Measurements from ENCODE around the gene SPAG9.

SPAG9 gene

DNA sequence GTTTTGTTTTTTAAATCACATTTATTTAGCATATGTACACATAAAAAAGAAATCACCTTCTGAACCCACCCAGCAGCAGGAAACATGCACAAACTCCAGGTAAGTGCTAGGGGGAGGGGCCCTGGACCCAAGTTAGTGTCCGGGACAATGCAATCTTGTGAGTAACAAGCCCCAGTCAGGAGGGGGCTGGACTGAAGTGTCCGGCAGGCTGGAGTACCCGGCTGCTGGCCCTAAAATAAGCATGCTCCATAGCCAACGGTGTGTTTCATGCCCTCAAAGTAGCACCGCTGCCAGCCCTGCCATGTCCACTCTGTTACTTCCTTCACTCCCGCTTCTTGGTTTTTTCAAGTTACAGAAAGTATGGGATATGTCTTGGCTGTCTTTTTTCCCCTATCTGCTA lies 102.1 kb downstream of the SPAG9 start:
- Histone ChIP-seq H3K9ac (ENCODE audit: low read length) (no peak overlapping the region), H4K20me1 (ENCODE audit: insufficient read depth, low read length) (no peaks in the 10 kb centered on the region), H3K4me2 (ENCODE audit: low read depth, low read length) (no peak overlapping the region), H3K27ac (ENCODE audit: low read length) (no peak overlapping the region), H3K9me2 (replicated peaks; ENCODE audit: insufficient read depth, low read length) (no peaks in the 10 kb centered on the region), H3K4me1 (ENCODE audit: low read length) (no peaks in the 10 kb centered on the region), H3K9me3 (replicated peaks; ENCODE audit: insufficient read depth, low read length) (no peaks in the 10 kb centered on the region), H3K27me3 (replicated peaks; ENCODE audit: insufficient read depth, low read length) (no peaks in the 10 kb centered on the region), H3K36me3 (replicated peaks; ENCODE audit: insufficient read depth, low read length) (peaks cover 4% of the 10 kb centered on the region), H3F3A (ENCODE audit: insufficient read depth, low read length) (no peaks in the 10 kb centered on the region), H3K4me3 (ENCODE audit: low read length) (no peak overlapping the region), H3K79me2 (ENCODE audit: low read length) (0 out of 2 replicates have a peak, but pooled peaks cover 3% of the 10 kb centered on the region), H2AFZ (ENCODE audit: low read length) (no peak overlapping the region)
- DNase-seq, result no peak
- TF ChIP-seq, protein P1, sequence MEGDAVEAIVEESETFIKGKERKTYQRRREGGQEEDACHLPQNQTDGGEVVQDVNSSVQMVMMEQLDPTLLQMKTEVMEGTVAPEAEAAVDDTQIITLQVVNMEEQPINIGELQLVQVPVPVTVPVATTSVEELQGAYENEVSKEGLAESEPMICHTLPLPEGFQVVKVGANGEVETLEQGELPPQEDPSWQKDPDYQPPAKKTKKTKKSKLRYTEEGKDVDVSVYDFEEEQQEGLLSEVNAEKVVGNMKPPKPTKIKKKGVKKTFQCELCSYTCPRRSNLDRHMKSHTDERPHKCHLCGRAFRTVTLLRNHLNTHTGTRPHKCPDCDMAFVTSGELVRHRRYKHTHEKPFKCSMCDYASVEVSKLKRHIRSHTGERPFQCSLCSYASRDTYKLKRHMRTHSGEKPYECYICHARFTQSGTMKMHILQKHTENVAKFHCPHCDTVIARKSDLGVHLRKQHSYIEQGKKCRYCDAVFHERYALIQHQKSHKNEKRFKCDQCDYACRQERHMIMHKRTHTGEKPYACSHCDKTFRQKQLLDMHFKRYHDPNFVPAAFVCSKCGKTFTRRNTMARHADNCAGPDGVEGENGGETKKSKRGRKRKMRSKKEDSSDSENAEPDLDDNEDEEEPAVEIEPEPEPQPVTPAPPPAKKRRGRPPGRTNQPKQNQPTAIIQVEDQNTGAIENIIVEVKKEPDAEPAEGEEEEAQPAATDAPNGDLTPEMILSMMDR (IDR thresholded peaks at IDR 0.05; ENCODE audit: low read length), result no peak
- TF ChIP-seq EZH2 (optimal IDR thresholded peaks at IDR 0.05; ENCODE audit: low read depth, low read length), result no peak
- no peak for TF ChIP-seq EZH2phosphoT487 (IDR thresholded peaks at IDR 0.05; ENCODE audit: low read length)

DNA sequence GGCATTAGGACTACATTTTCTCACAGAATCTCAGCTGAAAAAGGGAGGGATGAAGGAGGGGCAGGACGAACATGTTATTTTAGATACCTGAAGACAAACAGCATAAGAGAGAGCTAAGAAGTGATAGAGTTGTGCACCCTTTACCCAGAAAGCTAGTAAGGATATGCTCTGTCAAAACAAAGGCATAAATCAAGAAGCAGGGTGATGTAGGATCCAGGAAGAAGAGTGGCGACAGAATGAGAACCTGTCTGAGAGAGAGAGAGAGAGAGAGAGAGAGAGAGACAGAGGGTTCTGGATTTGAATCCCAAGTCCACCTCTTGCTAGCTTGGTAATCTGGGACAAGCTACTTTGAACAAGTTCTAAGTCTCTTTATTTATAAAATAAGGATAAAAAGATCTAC lies 103.4 kb downstream of the SPAG9 start:
- H3K4me3 ChIP-seq (ENCODE audit: low read length), result no peak overlapping the region
- no peaks in the 10 kb centered on the region for H3K9me2 ChIP-seq (replicated peaks; ENCODE audit: insufficient read depth, low read length)
- no peaks in the 10 kb centered on the region for H3K9me3 ChIP-seq (replicated peaks; ENCODE audit: insufficient read depth, low read length)
- H3F3A ChIP-seq (ENCODE audit: insufficient read depth, low read length), result no peaks in the 10 kb centered on the region
- TF ChIP-seq EZH2phosphoT487 (IDR thresholded peaks at IDR 0.05; ENCODE audit: low read length) (no peak), EZH2 (optimal IDR thresholded peaks at IDR 0.05; ENCODE audit: low read depth, low read length) (no peak)
- TF ChIP-seq, protein P1 (IDR thresholded peaks at IDR 0.05; ENCODE audit: low read length), result no peak
- no peak overlapping the region for H2AFZ ChIP-seq (ENCODE audit: low read length)
- no peaks in the 10 kb centered on the region for H3K4me1 ChIP-seq (ENCODE audit: low read length)
- H3K27ac ChIP-seq (ENCODE audit: low read length), result no peak overlapping the region
- no peak overlapping the region for H3K9ac ChIP-seq (ENCODE audit: low read length)
- no peak for DNase-seq
- 0 out of 2 replicates have a peak, but pooled peaks cover 3% of the 10 kb centered on the region for H3K79me2 ChIP-seq (ENCODE audit: low read length)
- H3K36me3 ChIP-seq (replicated peaks; ENCODE audit: insufficient read depth, low read length), result peaks cover 4% of the 10 kb centered on the region
- H3K27me3 ChIP-seq (replicated peaks; ENCODE audit: insufficient read depth, low read length), result no peaks in the 10 kb centered on the region
- no peaks in the 10 kb centered on the region for H4K20me1 ChIP-seq (ENCODE audit: insufficient read depth, low read length)
- H3K4me2 ChIP-seq (ENCODE audit: low read depth, low read length), result no peak overlapping the region

DNA sequence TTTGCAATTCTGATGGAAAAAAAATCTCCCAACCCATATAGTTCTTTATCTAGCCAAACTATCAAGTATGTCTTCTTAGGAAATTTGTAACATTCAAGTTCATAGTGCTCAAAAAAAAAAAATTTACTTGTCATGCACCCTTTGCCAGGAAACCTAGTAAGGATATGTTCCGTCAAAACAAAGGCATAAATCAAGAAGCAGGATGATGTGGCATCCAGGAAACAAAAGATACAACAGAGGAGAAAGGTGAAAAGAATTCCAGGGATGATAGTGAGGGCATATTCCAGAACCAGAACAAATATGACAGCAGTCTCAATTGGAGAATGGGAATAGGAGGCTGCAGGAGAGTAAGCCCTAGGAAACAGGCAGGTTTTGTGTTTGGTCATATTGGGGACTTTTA lies 104.6 kb downstream of the SPAG9 start:
- Histone ChIP-seq H3K4me1 (ENCODE audit: low read length) (no peaks in the 10 kb centered on the region), H3F3A (ENCODE audit: insufficient read depth, low read length) (no peaks in the 10 kb centered on the region), H3K4me3 (ENCODE audit: low read length) (no peak overlapping the region), H2AFZ (ENCODE audit: low read length) (no peak overlapping the region), H3K4me2 (ENCODE audit: low read depth, low read length) (no peak overlapping the region), H3K79me2 (ENCODE audit: low read length) (0 out of 2 replicates have a peak, but pooled peaks cover 3% of the 10 kb centered on the region), H3K9me2 (replicated peaks; ENCODE audit: insufficient read depth, low read length) (no peaks in the 10 kb centered on the region), H3K9ac (ENCODE audit: low read length) (no peak overlapping the region), H3K36me3 (replicated peaks; ENCODE audit: insufficient read depth, low read length) (peaks cover 4% of the 10 kb centered on the region), H4K20me1 (ENCODE audit: insufficient read depth, low read length) (no peaks in the 10 kb centered on the region), H3K27me3 (replicated peaks; ENCODE audit: insufficient read depth, low read length) (no peaks in the 10 kb centered on the region), H3K9me3 (replicated peaks; ENCODE audit: insufficient read depth, low read length) (no peaks in the 10 kb centered on the region), H3K27ac (ENCODE audit: low read length) (no peak overlapping the region)
- no peak for DNase-seq
- no peak for TF ChIP-seq EZH2 (optimal IDR thresholded peaks at IDR 0.05; ENCODE audit: low read depth, low read length)
- TF ChIP-seq EZH2phosphoT487 (IDR thresholded peaks at IDR 0.05; ENCODE audit: low read length), result no peak
- TF ChIP-seq, protein P1 (IDR thresholded peaks at IDR 0.05; ENCODE audit: low read length), result no peak

Measured in MM.1S (cell line).